NT2/D1 (cell line): ENCODE data around the gene GATC.
"Not testable (repeated sequence)": the region's sequence is repeated elsewhere in the genome, so short reads cannot be mapped to it uniquely, and the experiment has no call there.

Experiments
- DNase-seq: peaks from one replicate; pipeline ENCODE4 v3.0.0-alpha.2; 2011; ENCODE audit warnings: low read depth, low spot score
- H3K27me3 ChIP-seq: 2 replicates; pipeline ENCODE4 v1.6.0; 2011; ENCODE audit warnings: mild to moderate bottlenecking; ENCODE audit not compliant: insufficient read length, insufficient read depth
- H3K36me3 ChIP-seq: 2 replicates; pipeline ENCODE4 v1.6.1; 2011; ENCODE audit warnings: mild to moderate bottlenecking, low read length, mixed read lengths; ENCODE audit not compliant: insufficient read depth, insufficient read length
- H3K4me1 ChIP-seq: 2 replicates; pipeline ENCODE4 v1.5.1; 2011; ENCODE audit not compliant: insufficient read depth, insufficient read length
- H3K4me3 ChIP-seq: 2 replicates; pipeline ENCODE4 v1.5.1; 2011; ENCODE audit warnings: low read depth; ENCODE audit not compliant: insufficient read length
- H3K9ac ChIP-seq: 2 replicates; pipeline ENCODE4 v1.6.0; 2011; ENCODE audit warnings: low read depth; ENCODE audit not compliant: insufficient read length
- H3K9me3 ChIP-seq: 2 replicates; pipeline ENCODE4 v1.5.1; 2011; ENCODE audit warnings: mild to moderate bottlenecking, low read length; ENCODE audit not compliant: insufficient read depth
- SUZ12 ChIP-seq: IDR thresholded peaks from 2 replicates; pipeline ENCODE4 v1.6.1; 2011; ENCODE audit not compliant: insufficient read length, insufficient read depth; ENCODE audit errors: extremely low read depth
- YY1 ChIP-seq: IDR thresholded peaks from 2 replicates; pipeline ENCODE4 v1.6.1; 2011; ENCODE audit not compliant: insufficient read length, insufficient read depth
- ZNF274 ChIP-seq: IDR thresholded peaks from 2 replicates; pipeline ENCODE4 v1.6.1; 2011; ENCODE audit warnings: mild to moderate bottlenecking, low read depth, low read length

GATC gene

GRCh38 chr12:120485961-120486881 is 40.0 kb downstream of the GATC start:
- no peaks in the 10 kb centered on the region for H3K9me3 ChIP-seq
- H3K27me3 ChIP-seq: no peaks in the 10 kb centered on the region
- H3K4me1 ChIP-seq: no peaks in the 10 kb centered on the region
- no peak overlapping the region for H3K4me3 ChIP-seq
- H3K9ac ChIP-seq: no peak overlapping the region
- TF ChIP-seq SUZ12 (no peak), YY1 (no peak), ZNF274 (no peak)
- H3K36me3 ChIP-seq: peaks cover 16% of the 10 kb centered on the region
- DNase-seq: no peak

GRCh38 chr12:120487552-120487951 is 41.3 kb downstream of the GATC start:
- not testable (repeated sequence) for H3K27me3 ChIP-seq, H3K9ac ChIP-seq, H3K4me3 ChIP-seq, H3K4me1 ChIP-seq, H3K9me3 ChIP-seq, DNase-seq
- peaks cover 23% of the 10 kb centered on the region for H3K36me3 ChIP-seq

GRCh38 chr12:120488057-120488640 is 41.9 kb downstream of the GATC start:
- Histone ChIP-seq H3K27me3 (no peaks in the 10 kb centered on the region), H3K4me1 (no peaks in the 10 kb centered on the region), H3K9me3 (no peaks in the 10 kb centered on the region), H3K4me3 (no peak overlapping the region), H3K9ac (no peak overlapping the region), H3K36me3 (peaks cover 20% of the 10 kb centered on the region)
- DNase-seq: no peak
- TF ChIP-seq SUZ12 (no peak), ZNF274 (no peak), YY1 (no peak)

- H3K9ac ChIP-seq: no peak overlapping the region
- DNase-seq: no peak
- H3K36me3 ChIP-seq: peaks cover 20% of the 10 kb centered on the region
- no peaks in the 10 kb centered on the region for H3K27me3 ChIP-seq
- H3K4me3 ChIP-seq: no peak overlapping the region
- no peak for TF ChIP-seq SUZ12
- TF ChIP-seq ZNF274: no peak
- TF ChIP-seq YY1: no peak
- no peaks in the 10 kb centered on the region for H3K4me1 ChIP-seq
- H3K9me3 ChIP-seq: no peaks in the 10 kb centered on the region
Measured at GRCh38 chr12:120489018-120489417, 42.8 kb downstream of the GATC start.

- no peaks in the 10 kb centered on the region for H3K9me3 ChIP-seq
- no peaks in the 10 kb centered on the region for H3K4me1 ChIP-seq
- no peak overlapping the region for H3K4me3 ChIP-seq
- peaks cover 20% of the 10 kb centered on the region for H3K36me3 ChIP-seq
- no peak overlapping the region for H3K9ac ChIP-seq
- H3K27me3 ChIP-seq: no peaks in the 10 kb centered on the region
- DNase-seq: no peak
- TF ChIP-seq YY1 (no peak), SUZ12 (no peak), ZNF274 (no peak)
Measured at GRCh38 chr12:120490325-120490724, 44.1 kb downstream of the GATC start.

- no peak for DNase-seq
- TF ChIP-seq SUZ12: no peak
- no peak for TF ChIP-seq YY1
- TF ChIP-seq ZNF274: no peak
- H3K9me3 ChIP-seq: no peaks in the 10 kb centered on the region
- no peaks in the 10 kb centered on the region for H3K27me3 ChIP-seq
- H3K4me3 ChIP-seq: no peak overlapping the region
- peaks cover 20% of the 10 kb centered on the region for H3K36me3 ChIP-seq
- H3K4me1 ChIP-seq: no peaks in the 10 kb centered on the region
- no peak overlapping the region for H3K9ac ChIP-seq
Measured at GRCh38 chr12:120490833-120491512, 44.7 kb downstream of the GATC start.

- no peak for DNase-seq
- Histone ChIP-seq H3K36me3 (peaks cover 38% of the 10 kb centered on the region), H3K27me3 (no peaks in the 10 kb centered on the region)
Measured at GRCh38 chr12:120495186-120495730, 49.0 kb downstream of the GATC start.

More at GRCh38 chr12:120495186-120495730, 49.0 kb downstream of the GATC start:
- Histone ChIP-seq H3K4me1 (no peaks in the 10 kb centered on the region), H3K4me3 (peak overlapping the region; percentile 70), H3K9ac (peak overlapping the region; percentile 81), H3K9me3 (no peaks in the 10 kb centered on the region)
- TF ChIP-seq ZNF274 (no peak), YY1 (no peak), SUZ12 (no peak)
